ENCODE results near the gene BCO2. TPM values are rescaled to one million over a fixed set of nuclear protein-coding genes. Genes with fewer than 3 reads are reported as not detected.

BCO2 gene, protein sequence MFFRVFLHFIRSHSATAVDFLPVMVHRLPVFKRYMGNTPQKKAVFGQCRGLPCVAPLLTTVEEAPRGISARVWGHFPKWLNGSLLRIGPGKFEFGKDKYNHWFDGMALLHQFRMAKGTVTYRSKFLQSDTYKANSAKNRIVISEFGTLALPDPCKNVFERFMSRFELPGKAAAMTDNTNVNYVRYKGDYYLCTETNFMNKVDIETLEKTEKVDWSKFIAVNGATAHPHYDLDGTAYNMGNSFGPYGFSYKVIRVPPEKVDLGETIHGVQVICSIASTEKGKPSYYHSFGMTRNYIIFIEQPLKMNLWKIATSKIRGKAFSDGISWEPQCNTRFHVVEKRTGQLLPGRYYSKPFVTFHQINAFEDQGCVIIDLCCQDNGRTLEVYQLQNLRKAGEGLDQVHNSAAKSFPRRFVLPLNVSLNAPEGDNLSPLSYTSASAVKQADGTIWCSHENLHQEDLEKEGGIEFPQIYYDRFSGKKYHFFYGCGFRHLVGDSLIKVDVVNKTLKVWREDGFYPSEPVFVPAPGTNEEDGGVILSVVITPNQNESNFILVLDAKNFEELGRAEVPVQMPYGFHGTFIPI
- total RNA-seq, result 1 to 10 TPM; 1.1 to 1.3 TPM

DNA sequence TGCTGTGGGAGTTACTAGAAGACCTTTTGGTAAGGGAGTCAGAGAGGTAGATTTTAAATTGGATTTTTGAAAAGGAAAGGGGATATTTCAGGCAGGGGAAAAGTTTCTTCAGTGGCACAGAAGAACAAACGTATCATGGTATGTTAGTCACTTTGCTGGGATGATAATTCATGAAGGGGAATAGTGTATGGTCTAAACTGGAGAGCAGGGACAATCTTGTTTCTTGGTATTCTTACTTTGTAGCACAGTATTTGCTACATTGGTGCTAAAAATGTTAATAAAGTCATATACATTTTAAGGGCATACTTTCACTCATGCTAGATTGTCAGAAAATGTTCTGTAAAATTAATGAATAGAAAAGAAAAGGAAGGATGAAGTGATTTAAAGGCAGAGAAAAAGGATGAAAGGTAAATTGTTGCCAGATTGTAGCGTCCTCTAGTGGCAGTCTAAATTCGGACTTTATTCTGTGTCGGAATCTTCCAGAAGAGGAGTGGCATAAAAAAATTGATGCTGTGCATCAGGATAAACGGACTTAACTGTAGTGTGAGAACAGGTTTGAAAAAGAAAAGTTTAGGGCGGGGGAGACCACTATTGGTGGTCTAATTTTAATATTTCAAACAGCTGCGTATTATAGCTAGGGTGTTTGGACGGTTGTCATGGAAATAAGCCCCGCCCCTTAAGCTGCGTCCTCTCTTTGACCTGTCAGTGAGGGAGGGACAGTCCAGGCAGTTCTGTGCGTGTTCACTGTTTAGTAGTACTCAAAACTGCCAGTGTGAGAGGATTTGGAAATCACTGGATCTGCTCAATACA, at the start of gene BCO2:
BCO2 (plus strand) TSS at position 724 of the 810 bp plus-strand sequence. CDS start 90 bp downstream, outside the sequence.
- H3K36me3 Mint-ChIP-seq (ENCODE audit: insufficient read depth in 2 of 2), result no peaks in the 10 kb centered on the region
- H3K9me3 Mint-ChIP-seq, result no peaks in the 10 kb centered on the region
- no peak within 1 kb of the TSS for H3K27ac Mint-ChIP-seq
- peak; percentile 40 to 58 for DNase-seq
- H3K4me1 Mint-ChIP-seq (ENCODE audit: low read depth), result peaks cover 13% of the 10 kb centered on the region
- ATAC-seq (replicated peaks in 1 of 2), result peak; percentile 76 to 83
- H3K4me3 Mint-ChIP-seq, result peak within 1 kb of the TSS; percentile 65 to 71
- H3K27me3 Mint-ChIP-seq (ENCODE audit: low read depth), result peaks cover 51% of the 10 kb centered on the region

DNA sequence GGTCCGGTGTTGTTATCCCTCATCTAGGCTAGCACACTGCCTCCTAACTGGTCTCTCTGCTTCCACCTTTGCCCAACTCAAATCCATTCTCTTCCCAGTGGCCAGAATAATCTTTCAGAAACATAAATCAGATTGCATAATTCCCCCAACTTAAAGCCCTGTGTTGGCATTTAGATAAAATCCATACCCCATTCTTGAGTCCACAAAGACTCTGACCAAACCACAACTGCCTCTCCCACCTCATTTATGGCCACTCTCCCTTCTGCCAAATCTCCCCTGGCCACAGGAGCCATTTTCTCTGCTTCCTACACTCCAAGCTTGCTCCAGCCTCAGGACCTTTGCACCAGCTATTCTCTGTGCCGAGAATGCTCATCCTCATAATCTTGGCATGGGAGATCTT, 48.3 kb upstream of the BCO2 start:
- Mint-ChIP-seq H3K36me3 (ENCODE audit: insufficient read depth in 2 of 2) (no peaks in the 10 kb centered on the region), H3K4me1 (ENCODE audit: low read depth) (no peaks in the 10 kb centered on the region), H3K9me3 (no peaks in the 10 kb centered on the region), H3K27me3 (ENCODE audit: low read depth) (no peaks in the 10 kb centered on the region), H3K4me3 (no peak overlapping the region), H3K27ac (no peak overlapping the region)
- ATAC-seq (replicated peaks in 1 of 2), result no peak
- DNase-seq, result no peak

DNA sequence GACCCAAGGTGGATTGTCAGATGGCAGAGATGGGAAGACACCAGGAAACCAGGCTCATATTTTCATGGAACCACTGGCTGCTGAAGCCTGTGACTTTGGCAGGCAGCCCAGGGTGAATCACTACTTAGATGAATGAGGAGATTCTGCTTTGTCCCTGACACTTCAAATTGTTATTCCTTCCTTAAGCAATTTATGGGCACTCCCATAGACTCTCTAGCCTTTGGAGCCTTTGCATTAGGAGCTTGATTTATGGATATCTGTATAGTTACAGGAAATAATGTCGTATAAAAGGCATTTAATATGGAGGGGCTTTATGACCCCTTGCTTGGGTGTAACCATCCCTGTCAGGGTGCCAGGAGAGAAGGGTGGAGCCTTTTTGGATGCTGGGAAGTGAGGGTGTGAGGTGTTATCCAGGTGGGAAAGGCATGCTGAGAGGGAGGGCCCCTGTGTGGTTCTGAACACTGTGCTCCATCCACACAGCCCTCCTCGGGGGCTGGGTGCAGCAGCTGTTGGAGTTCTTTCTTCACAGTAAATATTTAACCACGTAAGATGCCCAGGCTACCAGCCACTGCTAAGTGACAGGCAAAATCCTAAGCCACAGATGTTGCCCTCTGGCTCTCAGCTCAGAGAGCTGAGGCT, 46.7 kb upstream of the BCO2 start:
- no peak for ATAC-seq (replicated peaks in 1 of 2)
- H3K27me3 Mint-ChIP-seq (ENCODE audit: low read depth), result no peaks in the 10 kb centered on the region

DNA sequence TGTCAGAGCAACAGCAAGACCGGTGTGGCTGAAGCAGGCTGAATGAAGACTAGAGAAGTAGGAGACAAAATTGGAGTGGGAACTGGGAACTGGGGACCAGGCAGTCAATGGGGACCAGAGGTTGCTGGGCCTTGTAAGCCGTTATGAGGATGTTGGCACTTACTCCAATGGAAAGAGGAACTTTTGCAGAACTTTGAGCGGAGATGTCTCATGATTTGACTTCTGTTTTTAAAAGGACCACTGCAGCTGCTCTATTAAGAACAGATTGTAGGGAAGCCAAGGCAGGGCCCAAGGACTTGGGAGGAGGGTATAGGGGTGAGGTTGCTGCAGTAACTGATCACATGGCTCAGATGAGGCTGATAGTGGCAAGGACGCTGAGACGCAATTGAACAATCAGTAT, 45.7 kb upstream of the BCO2 start:
- Mint-ChIP-seq H3K36me3 (ENCODE audit: insufficient read depth in 2 of 2) (no peaks in the 10 kb centered on the region), H3K27ac (no peak overlapping the region)
- ATAC-seq (replicated peaks in 1 of 2), result no peak

More for the DNA sequence above, 46.7 kb upstream of the BCO2 start:
- Mint-ChIP-seq H3K27ac (no peak overlapping the region), H3K36me3 (ENCODE audit: insufficient read depth in 2 of 2) (no peaks in the 10 kb centered on the region), H3K4me1 (ENCODE audit: low read depth) (no peaks in the 10 kb centered on the region), H3K9me3 (no peaks in the 10 kb centered on the region), H3K4me3 (no peak overlapping the region)
- DNase-seq, result no peak

DNA sequence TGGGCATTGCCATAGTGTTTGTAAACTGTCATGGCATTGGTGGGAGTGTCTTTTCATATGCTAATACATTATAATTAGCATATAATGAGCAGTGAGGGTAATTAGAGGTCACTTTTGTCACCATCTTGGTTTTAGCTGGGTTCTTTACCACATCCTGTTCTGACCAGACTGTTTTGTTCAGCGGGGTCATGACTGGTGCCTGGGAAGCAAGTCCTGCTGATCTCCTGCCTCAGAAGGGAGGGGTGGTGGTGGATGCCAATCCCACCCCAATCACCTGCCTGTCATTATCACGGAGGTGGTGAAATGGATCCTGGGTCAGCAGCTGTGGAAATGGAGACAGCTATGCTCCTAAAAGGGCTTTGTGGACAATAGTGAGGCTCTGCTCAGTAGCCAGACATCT, 42.6 kb upstream of the BCO2 start:
- Mint-ChIP-seq H3K36me3 (ENCODE audit: insufficient read depth in 2 of 2) (no peaks in the 10 kb centered on the region), H3K4me1 (ENCODE audit: low read depth) (no peaks in the 10 kb centered on the region), H3K4me3 (no peak overlapping the region), H3K27me3 (ENCODE audit: low read depth) (no peaks in the 10 kb centered on the region), H3K27ac (no peak overlapping the region), H3K9me3 (no peaks in the 10 kb centered on the region)
- DNase-seq, result no peak
- no peak for ATAC-seq (replicated peaks in 1 of 2)

More for the DNA sequence above, 45.7 kb upstream of the BCO2 start:
- Mint-ChIP-seq H3K9me3 (no peaks in the 10 kb centered on the region), H3K27me3 (ENCODE audit: low read depth) (no peaks in the 10 kb centered on the region), H3K4me3 (no peak overlapping the region), H3K4me1 (ENCODE audit: low read depth) (no peaks in the 10 kb centered on the region)
- DNase-seq, result no peak

DNA sequence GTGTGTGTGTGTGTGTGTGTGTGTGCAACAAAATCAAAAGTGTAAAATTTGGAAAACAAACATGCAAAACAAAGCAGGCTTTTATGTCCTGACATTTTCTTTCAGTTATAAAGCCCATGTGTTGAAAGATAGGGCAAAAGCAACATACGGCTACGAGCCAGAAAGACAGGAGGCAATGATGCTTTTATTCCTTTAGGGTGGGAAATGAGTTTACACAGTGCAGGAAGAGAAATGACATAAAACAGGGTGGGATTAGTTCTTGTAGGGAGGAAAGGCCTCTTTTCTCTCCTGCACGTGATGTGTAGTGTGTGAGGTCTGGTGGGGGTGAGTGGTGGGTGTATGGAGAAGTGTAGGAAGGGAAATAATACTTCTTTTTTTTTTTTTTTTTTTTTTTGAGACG, 40.8 kb upstream of the BCO2 start:
- ATAC-seq (replicated peaks in 1 of 2) (no peak), DNase-seq (no peak)
- H3K27ac Mint-ChIP-seq, result no peak overlapping the region
- no peaks in the 10 kb centered on the region for H3K4me1 Mint-ChIP-seq (ENCODE audit: low read depth)
- no peak overlapping the region for H3K4me3 Mint-ChIP-seq
- H3K27me3 Mint-ChIP-seq (ENCODE audit: low read depth), result no peaks in the 10 kb centered on the region
- no peaks in the 10 kb centered on the region for H3K36me3 Mint-ChIP-seq (ENCODE audit: insufficient read depth in 2 of 2)
- no peaks in the 10 kb centered on the region for H3K9me3 Mint-ChIP-seq

DNA sequence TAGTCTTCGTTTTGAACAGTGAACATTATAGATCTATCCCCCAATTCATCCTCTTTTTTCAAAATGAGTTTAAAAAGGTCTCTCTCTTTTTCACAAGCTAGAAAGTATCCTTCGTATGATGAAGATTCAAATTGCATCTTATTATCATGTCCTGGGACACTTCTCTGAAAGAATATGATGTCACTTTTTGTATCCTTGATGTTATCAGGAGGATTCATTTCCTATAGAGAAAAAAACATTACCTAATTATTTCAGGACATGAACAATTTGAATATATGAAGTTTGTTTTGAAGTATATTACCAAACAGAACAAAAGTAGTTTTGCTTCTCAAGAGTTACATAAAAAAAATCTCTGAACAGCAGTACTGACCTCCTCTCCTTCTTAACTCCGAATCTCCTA, 31.7 kb upstream of the BCO2 start:
- ATAC-seq (replicated peaks in 1 of 2) (no peak), DNase-seq (no peak)
- no peaks in the 10 kb centered on the region for H3K4me1 Mint-ChIP-seq (ENCODE audit: low read depth)
- peaks cover 3% of the 10 kb centered on the region in 2 donors for H3K36me3 Mint-ChIP-seq (ENCODE audit: insufficient read depth in 2 of 2)
- no peaks in the 10 kb centered on the region for H3K27me3 Mint-ChIP-seq (ENCODE audit: low read depth)
- peaks cover 0 to 4% of the 10 kb centered on the region in 2 donors for H3K9me3 Mint-ChIP-seq
- no peak overlapping the region for H3K4me3 Mint-ChIP-seq
- H3K27ac Mint-ChIP-seq, result no peak overlapping the region

DNA sequence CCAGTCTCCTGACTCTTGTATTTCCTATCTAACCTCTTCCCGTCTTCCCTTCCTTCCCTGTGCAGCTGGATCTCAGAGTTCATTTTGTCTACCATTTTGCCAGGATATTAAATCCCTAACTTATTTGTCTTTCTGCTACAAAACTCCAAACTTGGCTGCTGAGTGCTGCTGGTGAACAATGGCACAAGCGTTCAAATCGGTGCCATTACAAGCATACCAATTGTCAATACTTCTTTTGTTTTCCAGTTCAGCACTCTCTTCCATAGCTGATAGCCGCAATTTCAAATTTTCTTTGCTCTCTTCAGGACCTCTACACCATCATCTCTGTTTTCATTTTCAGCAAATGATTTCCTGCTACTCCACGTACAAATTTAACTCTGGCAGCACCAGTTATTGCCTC, 24.8 kb upstream of the BCO2 start:
- H3K9me3 Mint-ChIP-seq, result no peaks in the 10 kb centered on the region

DNA sequence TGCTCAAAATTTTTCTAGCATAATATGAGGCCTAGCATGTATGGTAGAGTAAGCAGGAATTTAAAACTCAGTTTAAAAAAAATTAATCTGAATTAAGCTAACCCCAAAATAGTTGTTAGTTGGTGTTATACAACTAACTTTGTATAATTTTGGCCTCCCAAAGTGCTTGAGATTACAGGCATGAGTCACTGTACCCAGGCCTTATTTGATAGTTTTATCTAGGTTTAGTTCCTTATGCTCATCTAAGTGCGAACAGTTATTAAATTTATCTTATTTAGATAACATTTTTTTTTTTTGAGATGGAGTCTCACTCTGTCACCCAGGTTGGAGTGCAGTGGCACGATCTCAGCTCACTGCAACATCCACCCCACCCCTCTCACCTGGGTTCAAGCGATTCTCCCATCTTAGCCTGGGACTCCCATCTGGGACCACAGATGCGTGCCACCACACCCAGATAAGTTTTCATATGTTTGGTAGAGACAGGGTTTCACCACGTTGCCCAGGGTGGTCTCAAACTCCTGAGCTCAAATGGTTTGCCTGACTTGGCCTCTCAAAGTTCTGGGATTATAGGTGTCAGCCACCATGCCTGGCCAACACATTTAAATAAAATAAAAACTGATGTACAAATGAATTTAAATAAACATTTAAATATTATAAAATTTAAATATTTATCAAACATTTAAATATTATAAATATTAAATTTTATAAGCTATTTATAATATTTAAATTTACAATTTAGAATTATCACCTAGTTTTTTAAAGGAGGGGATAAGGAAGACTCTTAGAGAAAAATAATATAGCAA, 19.0 kb upstream of the BCO2 start:
- no peak for ATAC-seq (replicated peaks in 1 of 2)
- no peak overlapping the region for H3K27ac Mint-ChIP-seq
- H3K27me3 Mint-ChIP-seq (ENCODE audit: low read depth), result peaks cover 13% of the 10 kb centered on the region
- no peak overlapping the region for H3K4me3 Mint-ChIP-seq
- H3K36me3 Mint-ChIP-seq (ENCODE audit: insufficient read depth in 2 of 2), result no peaks in the 10 kb centered on the region
- H3K9me3 Mint-ChIP-seq, result no peaks in the 10 kb centered on the region
- DNase-seq, result no peak
- H3K4me1 Mint-ChIP-seq (ENCODE audit: low read depth), result peaks cover 6% of the 10 kb centered on the region

More for the DNA sequence above, 24.8 kb upstream of the BCO2 start:
- Mint-ChIP-seq H3K27ac (no peak overlapping the region), H3K4me3 (no peak overlapping the region), H3K36me3 (ENCODE audit: insufficient read depth in 2 of 2) (no peaks in the 10 kb centered on the region), H3K4me1 (ENCODE audit: low read depth) (no peaks in the 10 kb centered on the region), H3K27me3 (ENCODE audit: low read depth) (no peaks in the 10 kb centered on the region)
- DNase-seq, result no peak
- ATAC-seq (replicated peaks in 1 of 2), result no peak

DNA sequence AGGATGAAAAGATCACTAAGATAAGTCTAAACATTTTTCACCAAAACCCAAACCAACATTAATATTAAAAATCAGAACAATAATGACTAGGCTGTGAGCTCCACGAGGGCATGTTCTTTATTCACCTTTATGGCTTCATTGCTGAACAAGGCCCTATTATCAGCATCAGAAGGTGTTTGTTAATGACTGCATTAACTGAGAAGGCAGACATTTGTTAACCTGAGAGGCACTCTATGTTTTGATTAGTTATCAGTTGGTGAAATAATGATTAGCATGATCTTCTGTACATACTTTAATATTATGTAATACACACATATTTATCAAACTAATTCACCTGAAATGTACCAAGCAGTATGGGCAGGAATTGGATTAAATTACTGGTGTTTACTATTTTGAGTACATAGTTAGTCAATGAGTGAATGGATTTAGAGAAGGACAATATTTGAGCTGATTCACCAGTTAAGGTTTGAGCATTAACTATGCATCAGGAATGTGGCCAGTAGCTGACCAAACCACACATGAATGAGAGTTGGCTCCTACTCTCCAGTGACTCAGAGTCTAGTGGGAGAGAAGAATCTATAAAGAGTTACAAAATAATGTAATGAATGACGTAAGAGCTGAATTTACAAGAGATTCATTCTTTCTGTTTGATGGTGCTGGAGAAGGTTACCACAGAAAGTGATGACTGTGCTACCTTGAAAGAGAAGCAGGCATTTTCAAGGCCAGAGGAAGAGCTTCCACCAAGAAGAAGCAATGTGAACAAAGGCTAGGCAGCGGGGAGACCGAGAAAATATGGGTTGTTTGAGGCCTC, 18.2 kb upstream of the BCO2 start:
- no peaks in the 10 kb centered on the region for H3K36me3 Mint-ChIP-seq (ENCODE audit: insufficient read depth in 2 of 2)
- no peak overlapping the region for H3K4me3 Mint-ChIP-seq
- peaks cover 6% of the 10 kb centered on the region for H3K4me1 Mint-ChIP-seq (ENCODE audit: low read depth)
- H3K9me3 Mint-ChIP-seq, result no peaks in the 10 kb centered on the region
- no peak overlapping the region for H3K27ac Mint-ChIP-seq
- peaks cover 17% of the 10 kb centered on the region for H3K27me3 Mint-ChIP-seq (ENCODE audit: low read depth)
- DNase-seq (peak; percentile 2 to 14), ATAC-seq (replicated peaks in 1 of 2) (peak; percentile 86 to 97)

DNA sequence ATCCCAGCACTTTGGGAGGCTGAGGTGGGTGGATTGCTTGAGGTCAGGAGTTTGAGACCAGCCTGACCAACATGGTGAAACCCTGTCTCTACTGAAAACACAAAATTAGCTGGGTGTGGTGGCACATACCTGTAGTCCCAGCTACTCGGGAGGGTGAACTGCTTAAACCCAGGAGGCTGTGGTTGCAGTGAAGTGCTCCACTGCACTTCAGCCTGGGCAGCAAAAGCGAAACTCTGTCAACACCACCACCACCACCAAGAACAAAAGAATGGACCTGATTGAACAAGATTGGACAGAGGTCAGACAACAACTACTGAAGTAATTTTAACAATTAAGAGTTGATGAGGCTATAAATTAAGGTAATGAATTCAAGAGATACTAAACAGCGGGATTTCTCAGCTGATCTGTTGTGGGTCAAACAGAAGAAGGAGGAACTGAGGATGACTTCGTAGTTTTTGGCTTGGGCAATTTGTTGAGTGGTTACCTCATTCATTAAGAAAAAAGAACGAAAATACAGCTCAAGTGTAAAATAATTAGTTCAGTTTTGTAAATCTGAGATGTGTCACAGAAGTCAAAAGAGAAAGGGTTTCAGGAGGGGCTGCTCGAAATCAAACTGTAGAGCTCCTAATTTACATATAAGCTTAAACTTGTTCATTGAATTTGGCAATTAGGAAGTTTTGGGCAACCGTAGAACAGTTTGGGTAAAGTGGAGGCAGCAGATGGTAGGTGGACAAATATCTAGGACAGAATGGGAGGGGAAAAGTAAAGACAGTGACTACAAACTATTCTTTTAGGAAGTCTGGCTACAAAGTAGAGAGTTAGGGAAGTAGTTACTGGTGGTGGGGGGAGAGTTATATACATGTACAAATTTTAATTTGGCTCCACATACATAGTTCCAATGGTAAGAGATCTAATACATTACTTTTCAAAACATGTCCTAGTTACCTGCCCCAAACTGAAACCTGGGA, 15.9 kb upstream of the BCO2 start:
- Mint-ChIP-seq H3K4me3 (no peak overlapping the region), H3K36me3 (ENCODE audit: insufficient read depth in 2 of 2) (no peaks in the 10 kb centered on the region), H3K27ac (no peak overlapping the region), H3K4me1 (ENCODE audit: low read depth) (peaks cover 14% of the 10 kb centered on the region), H3K27me3 (ENCODE audit: low read depth) (peaks cover 34% of the 10 kb centered on the region), H3K9me3 (no peaks in the 10 kb centered on the region)
- DNase-seq (no peak), ATAC-seq (replicated peaks in 1 of 2) (no peak)
